Astrocyte of the spinal cord (primary cell): Measurements from ENCODE around the gene TNIK.
"Not testable (repeated sequence)": the region's sequence is repeated elsewhere in the genome, so short reads cannot be mapped to it uniquely, and the experiment has no call there.

ENCODE experiments used
- DNase-seq: peaks from one replicate; pipeline ENCODE4 v3.0.0; 2011; ENCODE audit warnings: low read depth, low spot score
- H3K4me3 ChIP-seq: 2 replicates; pipeline ENCODE4 v1.5.1; 2011; ENCODE audit warnings: low read depth, mild to moderate bottlenecking, low read length, moderate library complexity
- in situ Hi-C: cut with HindIII; loops from 2 replicates; pipeline ENCODE4 v1.10.0; 2017; ENCODE audit warnings: low sequenced_read_pairs
- TF ChIP-seq, protein P1 (sequence below): IDR thresholded peaks from 2 replicates; pipeline ENCODE4 v1.5.1; 2012; ENCODE audit warnings: low read depth, mild to moderate bottlenecking, low read length, inconsistent platforms

Gene TNIK

DNA sequence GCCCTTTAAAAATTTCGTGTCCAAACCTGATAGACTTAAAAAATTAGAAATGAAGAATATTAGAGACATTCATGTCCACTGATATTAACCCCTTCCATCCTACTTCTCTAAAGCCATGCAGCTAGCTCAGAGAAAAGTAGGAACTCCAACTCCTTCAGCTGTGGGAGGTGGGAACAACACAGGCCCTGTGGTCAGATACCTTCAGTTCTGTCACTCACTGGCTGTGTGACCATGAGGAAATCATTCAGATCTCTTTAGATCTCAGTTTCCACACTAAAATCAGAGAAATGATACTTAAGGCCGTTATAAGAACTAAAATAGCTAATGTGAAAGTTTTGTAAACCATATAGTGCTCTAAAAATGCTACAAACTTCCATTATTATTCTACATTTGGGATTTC lies 209.8 kb downstream of the TNIK start:
- in situ Hi-C loops, result no loop called here
- no peak overlapping the region for H3K4me3 ChIP-seq
- TF ChIP-seq, protein P1, sequence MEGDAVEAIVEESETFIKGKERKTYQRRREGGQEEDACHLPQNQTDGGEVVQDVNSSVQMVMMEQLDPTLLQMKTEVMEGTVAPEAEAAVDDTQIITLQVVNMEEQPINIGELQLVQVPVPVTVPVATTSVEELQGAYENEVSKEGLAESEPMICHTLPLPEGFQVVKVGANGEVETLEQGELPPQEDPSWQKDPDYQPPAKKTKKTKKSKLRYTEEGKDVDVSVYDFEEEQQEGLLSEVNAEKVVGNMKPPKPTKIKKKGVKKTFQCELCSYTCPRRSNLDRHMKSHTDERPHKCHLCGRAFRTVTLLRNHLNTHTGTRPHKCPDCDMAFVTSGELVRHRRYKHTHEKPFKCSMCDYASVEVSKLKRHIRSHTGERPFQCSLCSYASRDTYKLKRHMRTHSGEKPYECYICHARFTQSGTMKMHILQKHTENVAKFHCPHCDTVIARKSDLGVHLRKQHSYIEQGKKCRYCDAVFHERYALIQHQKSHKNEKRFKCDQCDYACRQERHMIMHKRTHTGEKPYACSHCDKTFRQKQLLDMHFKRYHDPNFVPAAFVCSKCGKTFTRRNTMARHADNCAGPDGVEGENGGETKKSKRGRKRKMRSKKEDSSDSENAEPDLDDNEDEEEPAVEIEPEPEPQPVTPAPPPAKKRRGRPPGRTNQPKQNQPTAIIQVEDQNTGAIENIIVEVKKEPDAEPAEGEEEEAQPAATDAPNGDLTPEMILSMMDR, result no peak
- no peak for DNase-seq

DNA sequence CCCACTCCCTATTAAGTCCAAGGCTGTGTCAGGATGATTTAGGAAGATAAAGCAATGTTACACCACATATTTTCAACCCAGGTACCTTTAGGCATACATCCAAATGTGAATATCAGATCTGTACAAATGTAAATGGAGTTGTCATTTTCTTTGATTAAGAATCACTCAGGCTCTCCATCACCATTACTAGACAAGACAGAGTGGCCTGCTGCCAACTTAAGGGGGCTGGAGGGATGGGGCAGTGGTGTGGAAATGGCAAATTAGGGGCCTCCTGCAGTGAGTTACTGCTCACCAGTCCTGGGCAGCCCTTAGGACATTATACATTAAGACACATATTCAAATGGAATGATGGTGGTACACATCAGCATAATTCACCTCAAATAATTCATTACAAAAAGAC lies 211.0 kb downstream of the TNIK start:
- in situ Hi-C loops, result no loop called here
- no peak for DNase-seq
- no peak overlapping the region for H3K4me3 ChIP-seq
- TF ChIP-seq, protein P1, result no peak

DNA sequence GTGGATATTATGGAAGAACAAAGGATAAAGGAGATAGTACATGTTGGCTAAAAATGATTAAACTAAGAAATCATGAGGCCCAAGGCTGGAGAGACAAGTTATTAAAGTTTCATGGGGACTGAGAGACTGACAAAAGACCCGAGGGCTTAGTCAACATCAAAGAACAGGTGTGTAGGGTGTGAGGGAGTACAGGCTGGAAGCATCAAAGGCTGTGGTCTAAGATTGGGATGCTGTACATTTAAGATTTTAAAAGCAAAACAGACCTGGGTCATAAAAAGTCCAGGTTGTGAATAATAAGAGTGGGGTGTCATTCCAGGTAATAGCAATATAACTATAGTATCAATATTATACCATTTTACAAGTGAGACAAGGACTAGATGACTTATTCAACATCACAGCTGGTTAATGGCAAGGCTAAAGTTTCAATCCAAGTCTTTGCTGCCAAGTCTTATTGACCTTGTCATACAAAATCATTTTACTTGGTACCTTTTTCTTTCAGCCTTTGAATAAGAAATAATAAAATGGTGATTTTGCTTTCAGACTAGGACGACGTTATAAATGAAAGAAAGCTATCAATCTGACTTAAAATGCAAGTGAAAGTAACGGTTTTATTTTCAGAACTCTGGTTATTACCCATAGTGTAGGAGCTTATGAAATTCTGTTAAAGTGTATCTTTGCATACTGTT lies 211.6 kb downstream of the TNIK start:
- no peak overlapping the region for H3K4me3 ChIP-seq
- in situ Hi-C loops, result no loop called here
- DNase-seq, result no peak
- TF ChIP-seq, protein P1, result no peak

DNA sequence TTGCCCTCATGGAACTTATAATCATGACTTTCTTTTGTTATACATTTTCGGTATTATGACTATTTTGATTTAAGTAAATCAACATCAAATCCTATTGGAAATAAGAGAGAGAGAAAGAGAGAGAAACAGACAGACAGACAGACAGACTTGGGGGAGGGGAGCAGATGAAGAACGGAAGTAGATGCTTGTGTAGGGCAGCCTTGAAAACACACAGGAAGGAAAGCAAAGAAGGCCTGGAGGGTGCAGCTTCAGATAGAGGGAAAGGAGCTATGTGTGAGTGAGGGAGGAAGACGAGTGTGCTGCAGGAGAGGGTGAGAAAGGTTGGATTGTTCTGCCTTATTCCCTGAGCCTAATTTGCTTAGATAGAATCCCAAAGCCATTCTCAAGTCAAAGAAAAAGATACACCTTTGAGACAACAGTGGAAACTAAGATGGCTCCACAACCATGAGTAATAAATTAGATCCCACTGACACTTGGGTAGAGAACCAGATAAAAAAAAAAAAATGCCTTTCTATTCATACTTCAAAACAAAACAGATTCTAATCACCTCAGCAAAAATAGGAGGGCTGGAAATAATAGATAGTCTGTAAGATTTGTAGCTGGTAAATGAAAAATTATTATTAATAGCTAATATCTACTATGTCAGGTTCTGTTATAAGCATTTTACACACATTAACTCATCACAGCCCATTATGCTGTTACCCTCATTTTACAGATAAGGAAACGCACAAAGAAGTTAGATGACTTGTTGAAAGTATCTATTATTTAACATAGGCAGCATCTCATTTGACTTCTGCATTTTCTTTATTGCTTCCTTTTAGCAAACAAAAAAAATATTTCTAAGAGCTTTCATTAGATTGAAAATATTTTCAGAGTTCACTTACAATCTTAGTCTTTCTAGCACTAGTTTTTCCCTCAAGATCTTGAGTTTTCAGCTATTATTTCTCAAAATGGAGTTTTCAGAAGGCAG lies 214.1 kb downstream of the TNIK start:
- DNase-seq, result no peak
- in situ Hi-C loops, result no loop called here
- TF ChIP-seq, protein P1, result no peak
- no peak overlapping the region for H3K4me3 ChIP-seq

DNA sequence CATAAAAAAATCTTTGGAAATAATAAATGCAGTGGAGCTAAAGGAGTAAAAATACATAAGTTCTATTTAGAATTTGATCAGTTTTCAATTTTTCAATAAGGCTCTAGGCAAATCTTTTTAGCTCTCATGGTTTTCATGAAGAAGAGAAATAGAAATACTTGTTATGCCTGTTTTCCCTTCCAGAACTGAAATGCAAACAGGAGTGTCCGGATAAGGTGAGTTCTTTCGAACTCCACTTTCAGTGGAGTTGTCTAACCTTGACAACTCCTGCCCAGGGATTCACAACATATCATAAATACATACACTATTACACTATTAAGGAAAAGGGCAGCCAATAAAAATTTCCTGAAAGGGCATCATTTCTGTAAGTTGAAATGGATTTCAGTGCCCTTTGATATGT lies 217.3 kb downstream of the TNIK start:
- no peak for DNase-seq
- in situ Hi-C loops, result no loop called here
- H3K4me3 ChIP-seq, result no peak overlapping the region
- TF ChIP-seq, protein P1, result no peak

DNA sequence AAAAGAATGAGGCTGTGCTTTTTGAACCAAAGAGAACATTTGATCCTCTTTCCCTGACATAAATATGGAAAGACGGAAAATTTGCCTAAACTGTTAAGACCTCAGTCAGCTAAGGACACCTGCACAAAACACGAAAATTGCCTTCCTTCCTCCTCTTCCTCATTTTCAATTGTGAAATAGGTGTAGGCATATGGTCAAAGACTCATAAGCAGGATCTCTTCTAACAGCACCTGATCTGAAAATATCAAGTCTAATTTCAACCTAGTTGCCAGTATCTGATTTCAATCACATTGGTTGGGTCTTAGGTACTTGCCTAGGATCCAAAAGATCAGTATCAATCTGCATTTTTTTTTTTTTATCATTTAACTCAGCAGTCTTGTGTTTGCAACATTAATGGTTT lies 218.0 kb downstream of the TNIK start:
- no peak for DNase-seq
- H3K4me3 ChIP-seq, result no peak overlapping the region
- in situ Hi-C loops, result no loop called here
- TF ChIP-seq, protein P1, result no peak

DNA sequence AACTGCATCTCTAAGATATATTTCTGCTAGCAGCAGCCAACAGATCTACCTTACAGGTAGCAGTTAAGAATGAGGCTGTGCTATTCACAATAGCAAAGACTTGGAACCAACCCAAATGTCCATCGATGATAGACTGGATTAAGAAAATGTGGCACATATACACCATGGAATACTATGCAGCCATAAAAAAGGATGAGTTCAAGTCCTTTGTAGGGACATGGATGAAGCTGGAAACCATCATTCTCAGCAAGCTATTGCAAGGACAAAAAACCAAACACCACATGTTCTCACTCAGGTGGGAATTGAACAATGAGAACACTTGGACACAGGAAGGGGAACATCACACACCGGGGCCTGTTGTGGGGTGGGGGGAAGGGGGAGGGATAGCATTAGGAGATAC lies 218.6 kb downstream of the TNIK start:
- H3K4me3 ChIP-seq, in situ Hi-C loops, DNase-seq: not testable (repeated sequence)
